WTC11 (cell line): ENCODE data around the gene LUC7L3. TPM values are rescaled to one million over a fixed set of nuclear protein-coding genes. Genes with fewer than 3 reads are reported as not detected.

Experiments
- ATAC-seq: fragments of 200-7000 bp; cut with Tn5 transposase; 2 replicates; pipeline ENCODE4 v1.10.0; 2021; ENCODE audit warnings: mild to moderate bottlenecking, moderate library complexity
- CTCF ChIA-PET: fragments of 300-600 bp; sonication (Branson Sonifier 250); formaldehyde crosslinking; loops from one replicate; lab custom pipeline; 2021; ENCODE audit warnings: antibody characterized with exemption; lab: Charles Lee
- POLR2A ChIA-PET: fragments of 350-600 bp; sonication (Branson Sonifier 250); formaldehyde crosslinking; loops from one replicate; lab custom pipeline; 2021; ENCODE audit warnings: antibody characterized with exemption; lab: Charles Lee
- DNase-seq: peaks from one replicate; pipeline ENCODE4 v3.0.0; 2021; ENCODE audit warnings: low spot score
- H3K27ac Mint-ChIP-seq: 2 replicates; pipeline ENCODE4 v1.8.0; 2021; ENCODE audit warnings: mixed read lengths
- H3K27me3 Mint-ChIP-seq: 2 replicates; pipeline ENCODE4 v1.8.0; 2021; ENCODE audit warnings: low read depth, mild to moderate bottlenecking, moderate library complexity, mixed read lengths
- H3K36me3 Mint-ChIP-seq: 2 replicates; pipeline ENCODE4 v1.8.0; 2021; ENCODE audit warnings: mixed read lengths
- H3K4me1 Mint-ChIP-seq: 2 replicates; pipeline ENCODE4 v1.8.0; 2022; ENCODE audit warnings: mixed read lengths
- H3K4me3 Mint-ChIP-seq: 2 replicates; pipeline ENCODE4 v1.8.0; 2021; ENCODE audit warnings: mild to moderate bottlenecking, moderate library complexity, mixed read lengths
- H3K9me3 Mint-ChIP-seq: 2 replicates; pipeline ENCODE4 v1.8.0; 2021; ENCODE audit warnings: mixed read lengths
- E2F4 ChIP-seq: sonication (generic); formaldehyde crosslinking; IDR thresholded peaks from 2 replicates; pipeline ENCODE4 v1.8.1; 2022; ENCODE audit warnings: low read depth, mild to moderate bottlenecking, moderate library complexity, missing genetic modification reagents, borderline replicate concordance
- ELF4 ChIP-seq: sonication (generic); formaldehyde crosslinking; IDR thresholded peaks from 2 replicates; pipeline ENCODE4 v1.8.1; 2022; ENCODE audit warnings: low read depth, mild to moderate bottlenecking, moderate library complexity, missing genetic modification reagents
- ESRRA ChIP-seq: sonication (generic); formaldehyde crosslinking; IDR thresholded peaks from 2 replicates; pipeline ENCODE4 v1.8.1; 2022; ENCODE audit warnings: mild to moderate bottlenecking, missing genetic modification reagents, borderline replicate concordance
- FOXK1 ChIP-seq: sonication (generic); formaldehyde crosslinking; IDR thresholded peaks from 2 replicates; pipeline ENCODE4 v1.8.0; 2022; ENCODE audit warnings: mild to moderate bottlenecking, moderate library complexity, missing genetic modification reagents
- GABPB1 ChIP-seq: sonication (generic); formaldehyde crosslinking; IDR thresholded peaks from 2 replicates; pipeline ENCODE4 v1.8.1; 2023; ENCODE audit warnings: mild to moderate bottlenecking, missing genetic modification reagents
- HMGA2 ChIP-seq: fragments of 250-450 bp; sonication (Bioruptor Pico); IDR thresholded peaks from 2 replicates; pipeline ENCODE4 v1.4.0; 2021; ENCODE audit warnings: mild to moderate bottlenecking, moderate library complexity
- JUN ChIP-seq: sonication (generic); formaldehyde crosslinking; IDR thresholded peaks from 2 replicates; pipeline ENCODE4 v1.8.0; 2023; ENCODE audit warnings: mild to moderate bottlenecking, missing genetic modification reagents
- MXD4 ChIP-seq: fragments of 250-450 bp; sonication (Bioruptor Pico); IDR thresholded peaks from 2 replicates; pipeline ENCODE4 v1.8.0; 2021; ENCODE audit warnings: mild to moderate bottlenecking, moderate library complexity, borderline replicate concordance
- MYBL2 ChIP-seq: sonication (generic); formaldehyde crosslinking; IDR thresholded peaks from 2 replicates; pipeline ENCODE4 v1.8.1; 2023; ENCODE audit warnings: mild to moderate bottlenecking, moderate library complexity, missing genetic modification reagents
- NFATC4 ChIP-seq: fragments of 250-450 bp; sonication (Bioruptor Pico); IDR thresholded peaks from 2 replicates; pipeline ENCODE4 v1.9.0; 2021; ENCODE audit warnings: mild to moderate bottlenecking
- NR2C2 ChIP-seq: sonication (generic); formaldehyde crosslinking; IDR thresholded peaks from 2 replicates; pipeline ENCODE4 v1.8.0; 2022; ENCODE audit warnings: mild to moderate bottlenecking, missing genetic modification reagents
- NR3C1 ChIP-seq: sonication (generic); formaldehyde crosslinking; conservative IDR thresholded peaks from 2 replicates; pipeline ENCODE4 v1.8.1; 2023; ENCODE audit warnings: low read depth, mild to moderate bottlenecking, missing genetic modification reagents
- PREB ChIP-seq: sonication (generic); formaldehyde crosslinking; IDR thresholded peaks from 2 replicates; pipeline ENCODE4 v1.8.1; 2022; ENCODE audit warnings: mild to moderate bottlenecking, missing genetic modification reagents, moderate library complexity, borderline replicate concordance
- RELA ChIP-seq: sonication (generic); formaldehyde crosslinking; IDR thresholded peaks from 2 replicates; pipeline ENCODE4 v1.8.1; 2022; ENCODE audit warnings: missing genetic modification reagents, mild to moderate bottlenecking, borderline replicate concordance
- RORB ChIP-seq: fragments of 250-450 bp; sonication (Bioruptor Pico); IDR thresholded peaks from 2 replicates; pipeline ENCODE4 v1.9.0; 2021; ENCODE audit warnings: mild to moderate bottlenecking
- SOX15 ChIP-seq: fragments of 250-450 bp; sonication (Bioruptor Pico); IDR thresholded peaks from 2 replicates; pipeline ENCODE4 v1.9.0; 2021; ENCODE audit warnings: mild to moderate bottlenecking
- SP1 ChIP-seq: sonication (generic); formaldehyde crosslinking; conservative IDR thresholded peaks from 2 replicates; pipeline ENCODE4 v1.8.1; 2022; ENCODE audit warnings: missing genetic modification reagents
- USF2 ChIP-seq: sonication (generic); formaldehyde crosslinking; IDR thresholded peaks from 2 replicates; pipeline ENCODE4 v1.8.1; 2023; ENCODE audit warnings: mild to moderate bottlenecking, missing genetic modification reagents, moderate library complexity
- ZNF121 ChIP-seq: sonication (generic); formaldehyde crosslinking; IDR thresholded peaks from 2 replicates; pipeline ENCODE4 v1.8.0; 2023; ENCODE audit warnings: missing genetic modification reagents
- ZNF232 ChIP-seq: sonication (generic); formaldehyde crosslinking; IDR thresholded peaks from 2 replicates; pipeline ENCODE4 v1.8.0; 2022; ENCODE audit warnings: mild to moderate bottlenecking, missing genetic modification reagents
- ZNF416 ChIP-seq: fragments of 250-450 bp; sonication (Bioruptor Pico); IDR thresholded peaks from 2 replicates; pipeline ENCODE4 v1.9.0; 2021; ENCODE audit warnings: mild to moderate bottlenecking, inconsistent platforms
- total RNA-seq: library from RNA; stranded (reverse); gene quantifications from 3 replicates; pipeline ENCODE4 v1.2.3, GENCODE V29; 2021
- TF ChIP-seq, protein P1 (sequence below): fragments of 250-450 bp; sonication (Bioruptor Pico); IDR thresholded peaks from 2 replicates; pipeline ENCODE4 v1.9.0; 2021; ENCODE audit warnings: mild to moderate bottlenecking

Gene LUC7L3
- total RNA-seq, 1 experiment from 2014 or later, result 190 TPM

DNA sequence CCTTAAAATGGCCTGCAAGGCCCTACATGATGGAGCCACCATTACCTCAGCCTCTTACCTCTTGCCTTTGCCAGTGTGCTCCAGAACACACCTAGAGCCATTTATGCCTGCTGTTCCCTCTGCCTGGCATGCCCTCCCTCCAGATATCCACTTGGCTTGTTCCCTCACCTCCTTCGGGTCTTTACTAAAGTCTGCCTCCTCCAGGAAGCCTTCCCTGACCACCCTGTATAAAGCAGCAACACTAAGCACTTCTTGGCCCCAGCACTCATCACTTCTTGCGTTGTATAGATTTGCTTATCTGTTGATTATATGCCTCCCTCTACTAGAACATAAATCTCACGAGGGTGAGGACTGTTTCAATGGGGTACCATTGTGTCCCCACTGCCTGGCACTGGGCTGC is 37.0 kb upstream of the LUC7L3 start:
- H3K4me3 Mint-ChIP-seq, result no peak overlapping the region
- CTCF ChIA-PET, result interaction anchor here (1.3 to 1.5 kb wide), 2 partner anchors 52 to 100 kb away, joined by 4 to 8 read pairs; no protein-coding TSS in a partner anchor

DNA sequence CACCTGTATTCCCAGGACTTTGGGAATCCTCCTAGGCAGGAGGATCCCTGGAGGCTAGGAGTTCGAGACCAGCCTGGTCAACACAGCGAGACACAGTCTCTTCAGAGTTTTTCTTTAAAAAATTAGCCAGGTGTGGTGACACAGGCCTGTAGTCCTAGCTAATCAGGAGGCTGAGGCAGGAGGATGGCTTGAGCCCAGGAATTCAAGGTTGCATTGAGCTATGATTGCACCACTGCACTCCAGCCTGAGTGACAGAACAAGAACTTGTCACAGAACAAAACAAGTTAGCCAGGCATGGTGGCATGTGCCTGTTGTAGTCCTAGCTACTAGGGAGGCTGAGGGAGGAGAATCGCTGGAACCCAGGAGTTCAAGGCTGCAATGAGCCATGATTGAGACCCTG is 36.5 kb upstream of the LUC7L3 start:
- TF ChIP-seq ZNF121 (CRISPR knock-in tag), result no peak
- peak; percentile 43; the same call in 1 of the 2 replicates for TF ChIP-seq GABPB1 (CRISPR knock-in tag)
- H3K36me3 Mint-ChIP-seq, result no peaks in the 10 kb centered on the region
- no peak for DNase-seq
- H3K4me3 Mint-ChIP-seq, result no peak overlapping the region
- no peaks in the 10 kb centered on the region for H3K27me3 Mint-ChIP-seq
- ChIA-PET POLR2A (no interaction called here), CTCF (interaction anchor here (1.5 kb wide), 1 partner anchor 100 kb away, joined by 4 read pairs; no protein-coding TSS in a partner anchor)
- no peaks in the 10 kb centered on the region for H3K9me3 Mint-ChIP-seq
- H3K27ac Mint-ChIP-seq, result no peak overlapping the region
- H3K4me1 Mint-ChIP-seq, result peaks cover 26% of the 10 kb centered on the region
- no peak for ATAC-seq

More for the DNA sequence above, 37.0 kb upstream of the LUC7L3 start:
- Mint-ChIP-seq H3K9me3 (no peaks in the 10 kb centered on the region), H3K36me3 (no peaks in the 10 kb centered on the region), H3K27ac (no peak overlapping the region), H3K27me3 (no peaks in the 10 kb centered on the region), H3K4me1 (peaks cover 26% of the 10 kb centered on the region)
- POLR2A ChIA-PET, result no interaction called here
- no peak for DNase-seq
- no peak for ATAC-seq
- no peak for TF ChIP-seq PREB (CRISPR knock-in tag)
- TF ChIP-seq NR3C1, result no peak
- no peak for TF ChIP-seq ELF4 (CRISPR knock-in tag)
- no peak for TF ChIP-seq JUN (CRISPR knock-in tag)
- TF ChIP-seq MXD4 (CRISPR knock-in tag), result no peak
- TF ChIP-seq SP1 (CRISPR knock-in tag), result no peak
- no peak for TF ChIP-seq NFATC4 (CRISPR knock-in tag)

GRCh38 chr17:50683434-50684287 is 35.7 kb upstream of the LUC7L3 start:
- Mint-ChIP-seq H3K36me3 (no peaks in the 10 kb centered on the region), H3K27me3 (no peaks in the 10 kb centered on the region), H3K4me3 (no peak overlapping the region), H3K4me1 (peaks cover 26% of the 10 kb centered on the region), H3K9me3 (no peaks in the 10 kb centered on the region), H3K27ac (no peak overlapping the region)
- CTCF ChIA-PET, result interaction anchor here (0.8 to 1.7 kb wide), 8 partner anchors 9 to 142 kb away, joined by 3 to 12 read pairs (median 6); no protein-coding TSS in a partner anchor
- no peak for TF ChIP-seq MYBL2
- TF ChIP-seq ZNF232 (CRISPR knock-in tag), result no peak
- no peak for TF ChIP-seq NR2C2 (CRISPR knock-in tag)
- TF ChIP-seq RELA (CRISPR knock-in tag), result no peak
- no peak for TF ChIP-seq FOXK1 (CRISPR knock-in tag)
- TF ChIP-seq ZNF416 (CRISPR knock-in tag), result no peak
- ATAC-seq (no peak), DNase-seq (no peak)
- POLR2A ChIA-PET, result no interaction called here

DNA sequence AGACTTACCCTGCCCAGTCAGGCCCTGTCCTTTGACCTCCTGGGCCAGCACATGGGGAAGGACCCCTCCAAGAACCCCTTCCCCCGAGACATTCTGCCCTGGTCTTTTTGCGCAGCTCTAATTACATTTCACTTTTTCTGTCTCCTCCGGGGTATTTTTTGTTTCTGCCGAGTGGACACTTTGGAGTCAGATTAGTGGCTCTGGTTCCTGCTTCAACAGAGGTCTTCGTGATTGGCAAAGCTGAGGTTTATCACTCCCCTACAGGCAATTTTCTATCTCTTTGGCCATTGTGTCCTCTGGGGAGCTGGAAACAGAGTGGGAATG is 35.2 kb upstream of the LUC7L3 start:
- peaks cover 28% of the 10 kb centered on the region for H3K4me1 Mint-ChIP-seq
- no peaks in the 10 kb centered on the region for H3K9me3 Mint-ChIP-seq
- H3K27me3 Mint-ChIP-seq, result no peaks in the 10 kb centered on the region
- POLR2A ChIA-PET, result no interaction called here
- DNase-seq, result no peak
- H3K27ac Mint-ChIP-seq, result 0 out of 2 replicates have a peak overlapping the region, but pooled peaks have one; percentile 8
- TF ChIP-seq ESRRA (CRISPR knock-in tag) (no peak), HMGA2 (no peak), RORB (no peak), NR3C1 (no peak), USF2 (CRISPR knock-in tag) (no peak), E2F4 (CRISPR knock-in tag) (no peak), SOX15 (CRISPR knock-in tag) (no peak), MXD4 (CRISPR knock-in tag) (no peak)
- TF ChIP-seq, protein P1, sequence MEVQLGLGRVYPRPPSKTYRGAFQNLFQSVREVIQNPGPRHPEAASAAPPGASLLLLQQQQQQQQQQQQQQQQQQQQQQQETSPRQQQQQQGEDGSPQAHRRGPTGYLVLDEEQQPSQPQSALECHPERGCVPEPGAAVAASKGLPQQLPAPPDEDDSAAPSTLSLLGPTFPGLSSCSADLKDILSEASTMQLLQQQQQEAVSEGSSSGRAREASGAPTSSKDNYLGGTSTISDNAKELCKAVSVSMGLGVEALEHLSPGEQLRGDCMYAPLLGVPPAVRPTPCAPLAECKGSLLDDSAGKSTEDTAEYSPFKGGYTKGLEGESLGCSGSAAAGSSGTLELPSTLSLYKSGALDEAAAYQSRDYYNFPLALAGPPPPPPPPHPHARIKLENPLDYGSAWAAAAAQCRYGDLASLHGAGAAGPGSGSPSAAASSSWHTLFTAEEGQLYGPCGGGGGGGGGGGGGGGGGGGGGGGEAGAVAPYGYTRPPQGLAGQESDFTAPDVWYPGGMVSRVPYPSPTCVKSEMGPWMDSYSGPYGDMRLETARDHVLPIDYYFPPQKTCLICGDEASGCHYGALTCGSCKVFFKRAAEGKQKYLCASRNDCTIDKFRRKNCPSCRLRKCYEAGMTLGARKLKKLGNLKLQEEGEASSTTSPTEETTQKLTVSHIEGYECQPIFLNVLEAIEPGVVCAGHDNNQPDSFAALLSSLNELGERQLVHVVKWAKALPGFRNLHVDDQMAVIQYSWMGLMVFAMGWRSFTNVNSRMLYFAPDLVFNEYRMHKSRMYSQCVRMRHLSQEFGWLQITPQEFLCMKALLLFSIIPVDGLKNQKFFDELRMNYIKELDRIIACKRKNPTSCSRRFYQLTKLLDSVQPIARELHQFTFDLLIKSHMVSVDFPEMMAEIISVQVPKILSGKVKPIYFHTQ, result no peak
- ATAC-seq, result no peak
- no peak overlapping the region for H3K4me3 Mint-ChIP-seq
- no peaks in the 10 kb centered on the region for H3K36me3 Mint-ChIP-seq
- CTCF ChIA-PET, result interaction anchor here (0.8 to 1.7 kb wide), 9 partner anchors 9 to 205 kb away, joined by 3 to 12 read pairs (median 3); no protein-coding TSS in a partner anchor
